ENCODE data around the gene ISCU.

DNA sequence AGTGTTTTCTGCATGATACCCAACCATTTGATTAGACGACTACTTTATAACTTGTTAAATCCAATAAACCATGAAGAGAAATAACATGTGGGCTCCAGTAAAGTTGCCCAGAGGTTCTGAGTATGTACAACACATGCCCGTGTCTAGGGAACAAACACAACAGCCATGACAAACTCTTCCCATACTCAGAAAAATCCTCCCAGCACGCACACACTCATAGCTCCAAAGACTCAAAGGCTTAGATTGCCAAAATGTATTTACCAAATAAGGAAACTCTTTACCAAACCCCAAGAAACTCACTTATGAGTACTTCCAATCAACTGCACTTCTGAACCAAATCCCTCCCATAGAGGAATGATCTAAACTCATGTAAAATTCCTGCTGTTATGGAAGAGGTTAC lies 18.7 kb upstream of the ISCU start:
- no peak for TF ChIP-seq POLR2AphosphoS5 (IDR thresholded peaks at IDR 0.05)
- TF ChIP-seq, protein P1, sequence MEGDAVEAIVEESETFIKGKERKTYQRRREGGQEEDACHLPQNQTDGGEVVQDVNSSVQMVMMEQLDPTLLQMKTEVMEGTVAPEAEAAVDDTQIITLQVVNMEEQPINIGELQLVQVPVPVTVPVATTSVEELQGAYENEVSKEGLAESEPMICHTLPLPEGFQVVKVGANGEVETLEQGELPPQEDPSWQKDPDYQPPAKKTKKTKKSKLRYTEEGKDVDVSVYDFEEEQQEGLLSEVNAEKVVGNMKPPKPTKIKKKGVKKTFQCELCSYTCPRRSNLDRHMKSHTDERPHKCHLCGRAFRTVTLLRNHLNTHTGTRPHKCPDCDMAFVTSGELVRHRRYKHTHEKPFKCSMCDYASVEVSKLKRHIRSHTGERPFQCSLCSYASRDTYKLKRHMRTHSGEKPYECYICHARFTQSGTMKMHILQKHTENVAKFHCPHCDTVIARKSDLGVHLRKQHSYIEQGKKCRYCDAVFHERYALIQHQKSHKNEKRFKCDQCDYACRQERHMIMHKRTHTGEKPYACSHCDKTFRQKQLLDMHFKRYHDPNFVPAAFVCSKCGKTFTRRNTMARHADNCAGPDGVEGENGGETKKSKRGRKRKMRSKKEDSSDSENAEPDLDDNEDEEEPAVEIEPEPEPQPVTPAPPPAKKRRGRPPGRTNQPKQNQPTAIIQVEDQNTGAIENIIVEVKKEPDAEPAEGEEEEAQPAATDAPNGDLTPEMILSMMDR (IDR thresholded peaks at IDR 0.05 in 8 of 11, conservative IDR thresholded peaks at IDR 0.05 in 3 of 11), result no peak
- no peak for TF ChIP-seq POLR2A (IDR thresholded peaks at IDR 0.05)
